Endodermal cell (in vitro differentiated cells): ENCODE results near the gene TIGD2. TPM values are rescaled to one million over a fixed set of nuclear protein-coding genes. Genes with fewer than 3 reads are reported as not detected.

Source experiments
- DNase-seq: peaks from one replicate; pipeline ENCODE4 v3.0.0-alpha.2; 2017
- H3K27ac ChIP-seq: 2 replicates; pipeline ENCODE4 v1.5.1; 2013; ENCODE audit warnings: mild to moderate bottlenecking, low read depth, low read length, moderate library complexity
- H3K27me3 ChIP-seq: 2 replicates; pipeline ENCODE4 v1.6.1; 2013; ENCODE audit warnings: mild to moderate bottlenecking, low read length, moderate library complexity; ENCODE audit not compliant: insufficient read depth, control insufficient read depth, poor library complexity, severe bottlenecking
- H3K36me3 ChIP-seq: 2 replicates; pipeline ENCODE4 v1.7.0; 2013; ENCODE audit warnings: mild to moderate bottlenecking, low read length, moderate library complexity; ENCODE audit not compliant: control insufficient read depth, insufficient read depth
- H3K4me1 ChIP-seq: one replicate; pipeline ENCODE4 v1.7.0; 2013; ENCODE audit warnings: low read length; ENCODE audit not compliant: control insufficient read depth, insufficient read depth
- H3K4me3 ChIP-seq: 2 replicates; pipeline ENCODE4 v1.5.1; 2013; ENCODE audit warnings: mild to moderate bottlenecking, low read length, moderate library complexity
- H3K9ac ChIP-seq: 2 replicates; pipeline ENCODE4 v1.6.1; 2013; ENCODE audit warnings: mild to moderate bottlenecking, low read length, moderate library complexity; ENCODE audit not compliant: poor library complexity, severe bottlenecking; ENCODE audit errors: extremely low read depth
- H3K9me3 ChIP-seq: 2 replicates; pipeline ENCODE4 v1.6.1; 2013; ENCODE audit warnings: mild to moderate bottlenecking, low read length, moderate library complexity; ENCODE audit not compliant: control insufficient read depth
- H3K27ac Mint-ChIP-seq: 2 replicates; pipeline ENCODE4 v1.8.0; 2020; ENCODE audit warnings: mixed read lengths
- H3K27me3 Mint-ChIP-seq: 2 replicates; pipeline ENCODE4 v1.8.0; 2021; ENCODE audit warnings: mild to moderate bottlenecking, mixed read lengths; ENCODE audit not compliant: insufficient read depth
- H3K36me3 Mint-ChIP-seq: 2 replicates; pipeline ENCODE4 v1.8.0; 2020; ENCODE audit warnings: low read depth, mixed read lengths
- H3K4me1 Mint-ChIP-seq: 2 replicates; pipeline ENCODE4 v1.8.0; 2020; ENCODE audit warnings: mixed read lengths
- H3K4me3 Mint-ChIP-seq: 2 replicates; pipeline ENCODE4 v1.8.0; 2020; ENCODE audit warnings: mild to moderate bottlenecking, moderate library complexity, mixed read lengths
- H3K9me3 Mint-ChIP-seq: 2 replicates; pipeline ENCODE4 v1.8.0; 2020; ENCODE audit warnings: mild to moderate bottlenecking, mixed read lengths
- CTCF ChIP-seq: fragments of 200-600 bp; sonication (generic); conservative IDR thresholded peaks from 2 replicates; pipeline ENCODE4 v1.5.0; 2021; ENCODE audit warnings: antibody characterized with exemption, mild to moderate bottlenecking
- WGBS, 2 experiments: methylation state at CpG; one replicate each; pipeline versions ENCODE4 v1.1.5 to v1.1.7; 2013; ENCODE audit warnings: missing lambda C conversion rate in 2 of 2, mixed read lengths in 1 of 2; ENCODE audit not compliant: insufficient coverage in 1 of 2, insufficient read length in 1 of 2; 5-methylcytosine and 5-hydroxymethylcytosine counted together
- total RNA-seq, 2 donors: library from RNA; stranded (reverse); fragmentation: NEBNext Ultra II Directional in 1 of 2; extraction: Animal tissue kit (Norgen Biotek cat#: 25700) in 1 of 2; gene quantifications; 2 replicates in 1 of 2; 3 replicates in 1 of 2; pipeline ENCODE4 v1.2.1, GENCODE V29; 2021

Gene TIGD2
- total RNA-seq, 2 donors from 2014 or later: 11.7 to 15.1 TPM

GRCh38 chr4:89157488-89158024 is 46.2 kb downstream of the TIGD2 start:
- no peaks in the 10 kb centered on the region for H3K9me3 ChIP-seq
- Mint-ChIP-seq H3K27me3 (no peaks in the 10 kb centered on the region), H3K4me1 (peaks cover 7% of the 10 kb centered on the region), H3K27ac (no peak overlapping the region), H3K36me3 (no peaks in the 10 kb centered on the region), H3K9me3 (no peaks in the 10 kb centered on the region), H3K4me3 (no peak overlapping the region)
- H3K27me3 ChIP-seq: no peaks in the 10 kb centered on the region
- H3K4me3 ChIP-seq: no peak overlapping the region
- H3K36me3 ChIP-seq: no peaks in the 10 kb centered on the region
- DNase-seq: no peak
- no peak overlapping the region for H3K27ac ChIP-seq
- 91 to 100% methylated on average over 4 to 7 of the region's 7 CpGs for WGBS, 2 experiments
- no peaks in the 10 kb centered on the region for H3K4me1 ChIP-seq
- no peak overlapping the region for H3K9ac ChIP-seq
- TF ChIP-seq CTCF: no peak

- Histone ChIP-seq H3K4me1 (no peaks in the 10 kb centered on the region), H3K36me3 (no peaks in the 10 kb centered on the region), H3K27me3 (no peaks in the 10 kb centered on the region), H3K4me3 (no peak overlapping the region), H3K9ac (no peak overlapping the region), H3K27ac (no peak overlapping the region), H3K9me3 (no peaks in the 10 kb centered on the region)
- no peaks in the 10 kb centered on the region for H3K27me3 Mint-ChIP-seq
- 36% methylated on average over 2 of the region's 2 CpGs; no CpG with 5 or more reads in 1 of the 2 experiments for WGBS, 2 experiments
- no peak for DNase-seq
- no peaks in the 10 kb centered on the region for H3K36me3 Mint-ChIP-seq
- H3K9me3 Mint-ChIP-seq: no peaks in the 10 kb centered on the region
- no peaks in the 10 kb centered on the region for H3K4me1 Mint-ChIP-seq
- H3K4me3 Mint-ChIP-seq: no peak overlapping the region
- peak; percentile 88 for TF ChIP-seq CTCF
- H3K27ac Mint-ChIP-seq: no peak overlapping the region
Observed at GRCh38 chr4:89158884-89159503, 47.7 kb downstream of the TIGD2 start.

- Histone ChIP-seq H3K4me3 (no peak overlapping the region), H3K4me1 (no peaks in the 10 kb centered on the region), H3K36me3 (no peaks in the 10 kb centered on the region), H3K27ac (no peak overlapping the region), H3K9me3 (no peaks in the 10 kb centered on the region), H3K9ac (no peak overlapping the region), H3K27me3 (no peaks in the 10 kb centered on the region)
- H3K4me1 Mint-ChIP-seq: no peaks in the 10 kb centered on the region
- no peak overlapping the region for H3K27ac Mint-ChIP-seq
- TF ChIP-seq CTCF: no peak
- no peaks in the 10 kb centered on the region for H3K36me3 Mint-ChIP-seq
- no peaks in the 10 kb centered on the region for H3K9me3 Mint-ChIP-seq
- no peak overlapping the region for H3K4me3 Mint-ChIP-seq
- no peaks in the 10 kb centered on the region for H3K27me3 Mint-ChIP-seq
- DNase-seq: no peak
- whole genome bisulfite sequencing, 2 experiments: 82 to 100% methylated on average over 1 to 2 of the region's 2 CpGs
Observed at GRCh38 chr4:89160806-89161205, 49.5 kb downstream of the TIGD2 start.
